Measurements from ENCODE around the gene SCAMP5. TPM values are rescaled to one million over a fixed set of nuclear protein-coding genes. Genes with fewer than 3 reads are reported as not detected.

SCAMP5 gene
- total and polyA plus RNA-seq, 2 of the 13 experiments (the other 11 are each of a cell fraction or from before 2014, with no cell fraction given): 34.3 to 49.0 TPM

- no peak for TF ChIP-seq MZF1 (CRISPR knock-in tag; IDR thresholded peaks at IDR 0.05; ENCODE audit: borderline replicate concordance)
- peak; percentile 86 for TF ChIP-seq TGIF2 (CRISPR knock-in tag; IDR thresholded peaks at IDR 0.05)
- no peak for TF ChIP-seq CREBL2 (CRISPR knock-in tag; IDR thresholded peaks at IDR 0.05; ENCODE audit: borderline replicate concordance)
- TF ChIP-seq ELK4 (CRISPR knock-in tag; IDR thresholded peaks at IDR 0.05; ENCODE audit: borderline replicate concordance): no peak
- TF ChIP-seq ZKSCAN1 (IDR thresholded peaks at IDR 0.05; ENCODE audit: low read length): peak; percentile 49
- TF ChIP-seq ZNF333 (CRISPR knock-in tag; IDR thresholded peaks at IDR 0.05; ENCODE audit: borderline replicate concordance): no peak
- no peak for TF ChIP-seq ZBTB10 (CRISPR knock-in tag; IDR thresholded peaks at IDR 0.05; ENCODE audit: borderline replicate concordance)
- TF ChIP-seq MAZ (IDR thresholded peaks at IDR 0.05; ENCODE audit: borderline replicate concordance, low read depth, low read length): peak; percentile 89
- TF ChIP-seq MAZ (CRISPR knock-in tag; IDR thresholded peaks at IDR 0.05; ENCODE audit: low read depth): peak; percentile 84
- TF ChIP-seq ZMAT3 (CRISPR knock-in tag; conservative IDR thresholded peaks at IDR 0.05): peak; percentile 90
- peak; percentile 58; the same call in 1 of the 2 replicates for TF ChIP-seq ZNF335 (CRISPR knock-in tag; IDR thresholded peaks at IDR 0.05)
- TF ChIP-seq ZNF124 (CRISPR knock-in tag; IDR thresholded peaks at IDR 0.05): 0 out of 2 replicates have a peak, but pooled peaks have one; percentile 39
- TF ChIP-seq ZNF780A (CRISPR knock-in tag; IDR thresholded peaks at IDR 0.05): no peak; the same call in 1 of the 2 replicates
- TF ChIP-seq ZNF652 (CRISPR knock-in tag; IDR thresholded peaks at IDR 0.05; ENCODE audit: borderline replicate concordance, low read depth): no peak
- 0 out of 2 replicates have a peak, but pooled peaks have one; percentile 47 for TF ChIP-seq ZNF746 (CRISPR knock-in tag; IDR thresholded peaks at IDR 0.05)
- no peak for TF ChIP-seq RERE (CRISPR knock-in tag; IDR thresholded peaks at IDR 0.05; ENCODE audit: low read depth)
- TF ChIP-seq ZNF264 (CRISPR knock-in tag; IDR thresholded peaks at IDR 0.05): no peak
- 0 out of 2 replicates have a peak, but pooled peaks have one; percentile 11 for TF ChIP-seq ZNF24 (IDR thresholded peaks at IDR 0.05)
- no peak; the same call in 1 of the 2 replicates for TF ChIP-seq ZNF136 (CRISPR knock-in tag; IDR thresholded peaks at IDR 0.05; ENCODE audit: low read depth)
- TF ChIP-seq NFRKB (IDR thresholded peaks at IDR 0.05): no peak
- no peak for TF ChIP-seq ZNF296 (CRISPR knock-in tag; conservative IDR thresholded peaks at IDR 0.05)
Observed at GRCh38 chr15:75042730-75043508, 47.6 kb downstream of the SCAMP5 start (continued).

Measured in HepG2 (cell line).